ES-I3 (cell line): ENCODE data around the gene C13orf42.

Experiments used
- H3K36me3 ChIP-seq: 2 replicates; pipeline ENCODE4 v1.6.1; 2013; ENCODE audit warnings: mild to moderate bottlenecking, low read length, control low read depth, moderate library complexity; ENCODE audit not compliant: insufficient read depth
- H3K4me1 ChIP-seq: 2 replicates; pipeline ENCODE4 v1.6.1; 2013; ENCODE audit warnings: mild to moderate bottlenecking, control low read depth, low read length; ENCODE audit not compliant: insufficient read depth
- H3K9ac ChIP-seq: 2 replicates; pipeline ENCODE4 v1.6.1; 2013; ENCODE audit warnings: low read depth, mild to moderate bottlenecking, low read length, moderate library complexity
- H3K9me3 ChIP-seq: 2 replicates; pipeline ENCODE4 v1.6.1; 2013; ENCODE audit warnings: mild to moderate bottlenecking, low read length, moderate library complexity; ENCODE audit not compliant: control insufficient read depth, insufficient read depth

C13orf42 gene

GRCh38 chr13:51044023-51044665 is 66.9 kb downstream of the C13orf42 start:
- H3K9ac ChIP-seq = no peak overlapping the region
- H3K9me3 ChIP-seq = no peaks in the 10 kb centered on the region
- H3K36me3 ChIP-seq = no peaks in the 10 kb centered on the region
- no peaks in the 10 kb centered on the region for H3K4me1 ChIP-seq

- Histone ChIP-seq H3K9me3 (no peaks in the 10 kb centered on the region), H3K9ac (no peak overlapping the region), H3K36me3 (no peaks in the 10 kb centered on the region), H3K4me1 (no peaks in the 10 kb centered on the region)
Measured at GRCh38 chr13:51043310-51043709, 67.8 kb downstream of the C13orf42 start.

- Histone ChIP-seq H3K36me3 (no peaks in the 10 kb centered on the region), H3K9me3 (no peaks in the 10 kb centered on the region), H3K4me1 (no peaks in the 10 kb centered on the region), H3K9ac (no peak overlapping the region)
Measured at GRCh38 chr13:51041710-51042109, 69.4 kb downstream of the C13orf42 start.

GRCh38 chr13:51041126-51041525 is 69.9 kb downstream of the C13orf42 start:
- no peaks in the 10 kb centered on the region for H3K4me1 ChIP-seq
- no peaks in the 10 kb centered on the region for H3K9me3 ChIP-seq
- H3K9ac ChIP-seq = no peak overlapping the region
- no peaks in the 10 kb centered on the region for H3K36me3 ChIP-seq

- H3K4me1 ChIP-seq = no peaks in the 10 kb centered on the region
- no peaks in the 10 kb centered on the region for H3K9me3 ChIP-seq
- H3K36me3 ChIP-seq = no peaks in the 10 kb centered on the region
- no peak overlapping the region for H3K9ac ChIP-seq
Measured at GRCh38 chr13:51040431-51040830, 70.6 kb downstream of the C13orf42 start.

- H3K9me3 ChIP-seq = no peaks in the 10 kb centered on the region
- H3K9ac ChIP-seq = no peak overlapping the region
- H3K4me1 ChIP-seq = no peaks in the 10 kb centered on the region
- H3K36me3 ChIP-seq = no peaks in the 10 kb centered on the region
Measured at GRCh38 chr13:51036418-51036817, 74.7 kb downstream of the C13orf42 start.

GRCh38 chr13:51035978-51036377 is 75.1 kb downstream of the C13orf42 start:
- H3K9me3 ChIP-seq = no peaks in the 10 kb centered on the region
- H3K36me3 ChIP-seq = no peaks in the 10 kb centered on the region
- no peak overlapping the region for H3K9ac ChIP-seq
- no peaks in the 10 kb centered on the region for H3K4me1 ChIP-seq

GRCh38 chr13:51035469-51035868 is 75.6 kb downstream of the C13orf42 start:
- Histone ChIP-seq H3K4me1 (no peaks in the 10 kb centered on the region), H3K9ac (no peak overlapping the region), H3K9me3 (no peaks in the 10 kb centered on the region), H3K36me3 (no peaks in the 10 kb centered on the region)

GRCh38 chr13:51034906-51035305 is 76.2 kb downstream of the C13orf42 start:
- H3K4me1 ChIP-seq = no peaks in the 10 kb centered on the region
- H3K36me3 ChIP-seq = no peaks in the 10 kb centered on the region
- no peaks in the 10 kb centered on the region for H3K9me3 ChIP-seq
- no peak overlapping the region for H3K9ac ChIP-seq

GRCh38 chr13:51033421-51034185 is 77.5 kb downstream of the C13orf42 start:
- no peaks in the 10 kb centered on the region for H3K4me1 ChIP-seq
- no peak overlapping the region for H3K9ac ChIP-seq
- H3K36me3 ChIP-seq = no peaks in the 10 kb centered on the region
- no peaks in the 10 kb centered on the region for H3K9me3 ChIP-seq

- no peaks in the 10 kb centered on the region for H3K4me1 ChIP-seq
- no peaks in the 10 kb centered on the region for H3K9me3 ChIP-seq
Measured at GRCh38 chr13:51032831-51033230, 78.2 kb downstream of the C13orf42 start.

More at GRCh38 chr13:51032831-51033230, 78.2 kb downstream of the C13orf42 start:
- no peak overlapping the region for H3K9ac ChIP-seq
- H3K36me3 ChIP-seq = no peaks in the 10 kb centered on the region
